Liver (tissue), 9 donors: ENCODE measurements around the gene CENPO. TPM values are rescaled to one million over a fixed set of nuclear protein-coding genes. Genes with fewer than 3 reads are reported as not detected.

Source experiments
- DNase-seq: peaks from one replicate; pipeline ENCODE4 v3.0.0-alpha.2; 2017; ENCODE audit warnings: low spot score
- H3K27ac ChIP-seq, 2 donors: one replicate each; pipeline ENCODE4 v1.7.0; 2013; ENCODE audit warnings: inconsistent platforms in 2 of 2, low read length in 2 of 2, control low read depth in 1 of 2, low read depth in 1 of 2, mild to moderate bottlenecking in 1 of 2
- H3K27me3 ChIP-seq, 4 donors: one replicate each; pipeline versions ENCODE4 v1.6.1 to v1.7.0; 2013; ENCODE audit warnings: low read length in 3 of 4, inconsistent platforms in 1 of 4, mild to moderate bottlenecking in 1 of 4, moderate library complexity in 1 of 4; ENCODE audit not compliant: control insufficient read depth in 4 of 4, insufficient read depth in 4 of 4
- H3K36me3 ChIP-seq, 4 donors: one replicate each; pipeline versions ENCODE4 v1.6.1 to v1.7.0; 2013; ENCODE audit warnings: low read length in 3 of 4, mild to moderate bottlenecking in 3 of 4, low read depth in 1 of 4, moderate library complexity in 1 of 4; ENCODE audit not compliant: control insufficient read depth in 4 of 4, insufficient read depth in 3 of 4
- H3K4me1 ChIP-seq, 4 donors: one replicate each; pipeline versions ENCODE4 v1.6.1 to v1.7.0; 2013; ENCODE audit warnings: low read length in 3 of 4, mild to moderate bottlenecking in 3 of 4, moderate library complexity in 1 of 4; ENCODE audit not compliant: control insufficient read depth in 4 of 4, insufficient read depth in 4 of 4
- H3K4me3 ChIP-seq, 3 donors: one replicate each; pipeline versions ENCODE4 v1.6.1 to v1.7.0; 2013; ENCODE audit warnings: low read length in 3 of 3, control low read depth in 1 of 3, low read depth in 1 of 3, mild to moderate bottlenecking in 1 of 3
- H3K9ac ChIP-seq, 2 donors: one replicate each; pipeline ENCODE4 v1.7.0; 2013; ENCODE audit warnings: low read length in 2 of 2, mild to moderate bottlenecking in 2 of 2, moderate library complexity in 2 of 2, control low read depth in 1 of 2, low read depth in 1 of 2
- H3K9me3 ChIP-seq, 4 donors: one replicate each; pipeline versions ENCODE4 v1.6.1 to v1.7.0; 2013; ENCODE audit warnings: low read length in 3 of 4; ENCODE audit not compliant: control insufficient read depth in 4 of 4
- CTCF ChIP-seq: fragments of 150-350 bp; IDR thresholded peaks from 2 replicates; pipeline ENCODE4 v1.5.1; 2017; ENCODE audit warnings: improper control_type of control experiment, low read depth, low read length; ENCODE audit not compliant: missing input control
- EGR1 ChIP-seq, 2 donors: IDR thresholded peaks; 2 replicates each; pipeline ENCODE4 v1.6.1; 2016 to 2018; ENCODE audit warnings: antibody characterized with exemption in 2 of 2, low read depth in 2 of 2
- FOXA1 ChIP-seq: IDR thresholded peaks from 2 replicates; pipeline ENCODE4 v1.6.1; 2016; ENCODE audit warnings: antibody characterized with exemption
- FOXA2 ChIP-seq: IDR thresholded peaks from 2 replicates; pipeline ENCODE4 v1.6.1; 2016; ENCODE audit warnings: antibody characterized with exemption
- GABPA ChIP-seq, 2 donors: IDR thresholded peaks in 1 of 2; conservative IDR thresholded peaks in 1 of 2; 2 replicates each; pipeline ENCODE4 v1.6.1; 2016; ENCODE audit warnings: antibody characterized with exemption in 2 of 2, mild to moderate bottlenecking in 1 of 2, moderate library complexity in 1 of 2
- HNF4A ChIP-seq, 2 donors: conservative IDR thresholded peaks; 2 replicates each; pipeline ENCODE4 v1.6.1; 2016; ENCODE audit warnings: antibody characterized with exemption in 2 of 2, mild to moderate bottlenecking in 2 of 2
- HNF4G ChIP-seq: IDR thresholded peaks from 2 replicates; pipeline ENCODE4 v1.6.1; 2016; ENCODE audit warnings: antibody characterized with exemption
- JUND ChIP-seq, 2 donors: IDR thresholded peaks; 2 replicates each; pipeline ENCODE4 v1.6.1; 2016; ENCODE audit warnings: antibody characterized with exemption in 2 of 2
- MAX ChIP-seq: IDR thresholded peaks from 2 replicates; pipeline ENCODE4 v1.6.1; 2016; ENCODE audit warnings: antibody characterized with exemption
- NR2F2 ChIP-seq: IDR thresholded peaks from 2 replicates; pipeline ENCODE4 v1.6.1; 2016; ENCODE audit warnings: antibody characterized with exemption
- RAD21 ChIP-seq, 2 donors: IDR thresholded peaks; 2 replicates each; pipeline ENCODE4 v1.6.1; 2016; ENCODE audit warnings: antibody characterized with exemption in 2 of 2, mild to moderate bottlenecking in 2 of 2
- REST ChIP-seq: IDR thresholded peaks from 2 replicates; pipeline ENCODE4 v1.6.1; 2016; ENCODE audit warnings: antibody characterized with exemption, mild to moderate bottlenecking
- RXRA ChIP-seq, 2 donors: IDR thresholded peaks; 2 replicates each; pipeline ENCODE4 v1.6.1; 2017 to 2018; ENCODE audit warnings: antibody characterized with exemption in 2 of 2, mild to moderate bottlenecking in 1 of 2
- SP1 ChIP-seq: IDR thresholded peaks from 2 replicates; pipeline ENCODE4 v1.6.1; 2018; ENCODE audit warnings: antibody characterized with exemption, mild to moderate bottlenecking
- TAF1 ChIP-seq: conservative IDR thresholded peaks from 2 replicates; pipeline ENCODE4 v1.6.1; 2016; ENCODE audit warnings: antibody characterized with exemption, mild to moderate bottlenecking
- YY1 ChIP-seq: IDR thresholded peaks from 2 replicates; pipeline ENCODE4 v1.6.1; 2016; ENCODE audit warnings: antibody characterized with exemption, mild to moderate bottlenecking
- WGBS: extraction: QIAGEN DNeasy Blood & Tissue Kit; methylation state at CpG from one replicate; pipeline ENCODE4 v1.1.7; 2013; 5-methylcytosine and 5-hydroxymethylcytosine counted together
- polyA plus RNA-seq, 2 donors: library from polyadenylated mRNA; stranded (reverse) in 1 of 2; unstranded in 1 of 2; fragments of 200-250 nt in 1 of 2; fragments of >200 nt in 1 of 2; fragmentation: Nextera tagmentation in 1 of 2; extraction: Ambion mirVana in 1 of 2; gene quantifications; one replicate each; pipeline versions ENCODE4 v1.2.1 to v1.2.3, GENCODE V29; 2013 to 2015
- total RNA-seq, 2 donors: library from RNA; depleted of rRNA; stranded (reverse); fragments of >200 nt; gene quantifications; one replicate each; pipeline ENCODE4 v1.2.3, GENCODE V29; 2014
- TF ChIP-seq, protein P1 (sequence below): IDR thresholded peaks from 2 replicates; pipeline ENCODE4 v1.6.1; 2016; ENCODE audit warnings: antibody characterized with exemption
- TF ChIP-seq, protein P2 (sequence below): IDR thresholded peaks from 2 replicates; pipeline ENCODE4 v1.6.1; 2016; ENCODE audit warnings: antibody characterized with exemption
- donor health status: healthy.
- donor health status: healthy.
- donor health status: healthy.
- donor health status: healthy.
- donor health status: healthy.

The CENPO gene
- total and polyA plus RNA-seq, 4 donors, result 2.2 to 17.8 (median 3.2) TPM

DNA sequence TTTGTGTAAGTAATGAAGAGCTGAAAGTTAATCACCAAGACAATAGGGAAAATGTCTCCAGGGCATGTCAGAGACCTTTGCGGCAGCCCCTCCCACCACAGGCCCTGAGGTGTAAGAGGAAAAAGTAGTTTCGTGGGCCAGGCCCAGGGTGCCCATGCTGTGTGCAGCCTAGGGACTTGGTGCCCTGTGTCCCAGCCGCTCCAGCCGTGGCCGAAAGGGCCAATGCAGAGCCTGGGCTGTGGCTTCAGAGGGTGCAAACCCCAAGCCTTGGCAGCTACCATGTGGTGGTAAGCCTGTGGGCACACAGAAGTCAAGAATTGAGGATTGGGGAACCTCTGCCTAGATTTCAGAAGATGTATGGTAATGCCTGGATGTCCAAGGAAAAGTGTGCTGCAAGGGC lies 52.5 kb downstream of the CENPO start:
- Histone ChIP-seq H3K27me3 (no peaks in the 10 kb centered on the region), H3K9ac (no peak overlapping the region), H3K4me3 (no peak overlapping the region), H3K27ac (no peak overlapping the region), H3K9me3 (no peaks in the 10 kb centered on the region), H3K4me1 (no peaks in the 10 kb centered on the region), H3K36me3 (no peaks in the 10 kb centered on the region)
- 96% methylated on average over 5 of the region's 5 CpGs for WGBS
- DNase-seq, result no peak
- TF ChIP-seq HNF4A (conservative IDR thresholded peaks at IDR 0.05) (no peak), MAX (no peak), GABPA (IDR thresholded peaks at IDR 0.05 in 1 of 2, conservative IDR thresholded peaks at IDR 0.05 in 1 of 2) (no peak), JUND (IDR thresholded peaks at IDR 0.05) (no peak), CTCF (no peak), TAF1 (no peak), YY1 (no peak), RXRA (IDR thresholded peaks at IDR 0.05) (no peak), RAD21 (IDR thresholded peaks at IDR 0.05) (no peak), FOXA2 (no peak), HNF4G (no peak), NR2F2 (no peak)
- TF ChIP-seq, protein P1, sequence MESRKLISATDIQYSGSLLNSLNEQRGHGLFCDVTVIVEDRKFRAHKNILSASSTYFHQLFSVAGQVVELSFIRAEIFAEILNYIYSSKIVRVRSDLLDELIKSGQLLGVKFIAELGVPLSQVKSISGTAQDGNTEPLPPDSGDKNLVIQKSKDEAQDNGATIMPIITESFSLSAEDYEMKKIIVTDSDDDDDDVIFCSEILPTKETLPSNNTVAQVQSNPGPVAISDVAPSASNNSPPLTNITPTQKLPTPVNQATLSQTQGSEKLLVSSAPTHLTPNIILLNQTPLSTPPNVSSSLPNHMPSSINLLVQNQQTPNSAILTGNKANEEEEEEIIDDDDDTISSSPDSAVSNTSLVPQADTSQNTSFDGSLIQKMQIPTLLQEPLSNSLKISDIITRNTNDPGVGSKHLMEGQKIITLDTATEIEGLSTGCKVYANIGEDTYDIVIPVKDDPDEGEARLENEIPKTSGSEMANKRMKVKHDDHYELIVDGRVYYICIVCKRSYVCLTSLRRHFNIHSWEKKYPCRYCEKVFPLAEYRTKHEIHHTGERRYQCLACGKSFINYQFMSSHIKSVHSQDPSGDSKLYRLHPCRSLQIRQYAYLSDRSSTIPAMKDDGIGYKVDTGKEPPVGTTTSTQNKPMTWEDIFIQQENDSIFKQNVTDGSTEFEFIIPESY, result no peak

DNA sequence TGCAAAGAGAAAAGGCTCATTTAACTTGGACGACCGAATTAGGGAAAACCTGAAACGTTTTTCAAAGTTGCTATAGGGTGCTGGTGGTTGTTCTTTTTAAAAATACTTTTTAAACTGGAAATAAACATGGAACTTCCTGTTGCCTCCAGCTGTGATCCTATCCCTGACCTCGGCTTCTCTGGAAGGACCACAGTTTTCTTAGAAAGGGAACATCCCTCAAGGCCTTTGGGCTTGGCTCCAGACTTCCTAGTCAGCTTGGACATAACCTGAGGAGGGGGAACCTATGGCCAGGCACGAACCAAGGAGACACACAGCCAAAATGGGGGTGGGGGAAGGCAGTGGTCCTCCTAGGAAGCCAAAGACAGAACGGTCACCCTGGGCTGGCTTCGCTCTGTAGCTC lies 57.7 kb downstream of the CENPO start:
- TF ChIP-seq HNF4A (conservative IDR thresholded peaks at IDR 0.05) (no peak), JUND (IDR thresholded peaks at IDR 0.05) (no peak), CTCF (no peak), FOXA2 (no peak), RXRA (IDR thresholded peaks at IDR 0.05) (peak; percentile 20), NR2F2 (peak; percentile 57), GABPA (IDR thresholded peaks at IDR 0.05 in 1 of 2, conservative IDR thresholded peaks at IDR 0.05 in 1 of 2) (no peak), EGR1 (IDR thresholded peaks at IDR 0.05; ENCODE audit: low read depth in 2 of 2) (no peak), HNF4G (no peak), FOXA1 (no peak), RAD21 (IDR thresholded peaks at IDR 0.05) (no peak), REST (no peak), MAX (no peak), SP1 (peak; percentile 12), YY1 (no peak), TAF1 (no peak)
- TF ChIP-seq, protein P1, result no peak
- TF ChIP-seq, protein P2, sequence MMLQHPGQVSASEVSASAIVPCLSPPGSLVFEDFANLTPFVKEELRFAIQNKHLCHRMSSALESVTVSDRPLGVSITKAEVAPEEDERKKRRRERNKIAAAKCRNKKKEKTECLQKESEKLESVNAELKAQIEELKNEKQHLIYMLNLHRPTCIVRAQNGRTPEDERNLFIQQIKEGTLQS, result no peak
- DNase-seq, result no peak

More for the DNA sequence above, 57.7 kb downstream of the CENPO start:
- Histone ChIP-seq H3K9me3 (no peaks in the 10 kb centered on the region), H3K4me3 (no peak overlapping the region), H3K27me3 (no peaks in the 10 kb centered on the region), H3K9ac (no peak overlapping the region), H3K27ac (no peak overlapping the region), H3K36me3 (no peaks in the 10 kb centered on the region), H3K4me1 (no peaks in the 10 kb centered on the region)
- WGBS, result 77% methylated on average over 7 of the region's 7 CpGs
